GM12878 (cell line): ENCODE data around the gene SOX18. TPM values are rescaled to one million over a fixed set of nuclear protein-coding genes. Genes with fewer than 3 reads are reported as not detected.

ENCODE experiments used
- ATF7 ChIP-seq: fragments of 450-650 bp; IDR thresholded peaks from 2 replicates; pipeline ENCODE4 v1.6.1; 2016; ENCODE audit warnings: low read depth, mild to moderate bottlenecking
- CBFB ChIP-seq: IDR thresholded peaks from 2 replicates; pipeline ENCODE4 v1.6.1; 2016; ENCODE audit warnings: antibody characterized with exemption, low read depth
- CHD2 ChIP-seq: IDR thresholded peaks from 2 replicates; pipeline ENCODE4 v1.6.1; 2011; ENCODE audit warnings: low read depth, low read length, improper control_type of control experiment, borderline replicate concordance
- HDAC6 ChIP-seq: fragments of 200-600 bp; sonication (generic); IDR thresholded peaks from one replicate; pipeline ENCODE4 v1.8.0; 2017; ENCODE audit warnings: antibody characterized with exemption; ENCODE audit not compliant: unreplicated experiment
- IKZF2 ChIP-seq, 2 experiments: fragments of 450-650 bp; IDR thresholded peaks; 2 replicates each; pipeline ENCODE4 v1.6.1; 2017; ENCODE audit warnings: mild to moderate bottlenecking in 2 of 2, moderate library complexity in 2 of 2
- NFYB ChIP-seq: IDR thresholded peaks from 2 replicates; pipeline ENCODE4 v1.6.1; 2011; ENCODE audit warnings: low read depth, mild to moderate bottlenecking, low read length, improper control_type of control experiment, moderate library complexity; ENCODE audit not compliant: insufficient read depth
- POLR2A ChIP-seq: IDR thresholded peaks from 2 replicates; pipeline ENCODE4 v1.6.1; 2011; ENCODE audit warnings: low read depth, mild to moderate bottlenecking, low read length
- RAD51 ChIP-seq: fragments of 450-650 bp; IDR thresholded peaks from 2 replicates; pipeline ENCODE4 v1.6.1; 2016; ENCODE audit warnings: moderate library complexity, mild to moderate bottlenecking, inconsistent platforms
- RBBP5 ChIP-seq: fragments of 200-600 bp; sonication (generic); conservative IDR thresholded peaks from 2 replicates; pipeline ENCODE4 v1.6.1; 2016
- RELA ChIP-seq: fragments of 450-650 bp; IDR thresholded peaks from 2 replicates; pipeline ENCODE4 v1.8.0; 2014; ENCODE audit warnings: borderline replicate concordance; ENCODE audit not compliant: partially characterized antibody
- SMC3 ChIP-seq: IDR thresholded peaks from 2 replicates; pipeline ENCODE4 v1.6.1; 2011; ENCODE audit warnings: low read length, improper control_type of control experiment, borderline replicate concordance
- SREBF1 ChIP-seq: IDR thresholded peaks from 2 replicates; pipeline ENCODE4 v1.6.1; 2012; ENCODE audit warnings: mild to moderate bottlenecking, low read length
- SUPT20H ChIP-seq: IDR thresholded peaks from 2 replicates; pipeline ENCODE4 v1.6.1; 2011; ENCODE audit warnings: low read depth, mild to moderate bottlenecking, low read length, moderate library complexity, borderline replicate concordance; ENCODE audit not compliant: control insufficient read depth
- TARDBP ChIP-seq: IDR thresholded peaks from 2 replicates; pipeline ENCODE4 v1.6.1; 2016; ENCODE audit warnings: borderline replicate concordance
- TBL1XR1 ChIP-seq: IDR thresholded peaks from 2 replicates; pipeline ENCODE4 v1.6.1; 2012; ENCODE audit warnings: low read depth, low read length, improper control_type of control experiment
- ZBTB40 ChIP-seq: fragments of 450-650 bp; IDR thresholded peaks from 2 replicates; pipeline ENCODE4 v1.6.1; 2016; ENCODE audit warnings: mild to moderate bottlenecking, moderate library complexity, borderline replicate concordance
- ZNF622 ChIP-seq: fragments of 450-650 bp; IDR thresholded peaks from 2 replicates; pipeline ENCODE4 v1.6.1; 2017; ENCODE audit warnings: mild to moderate bottlenecking, inconsistent platforms
- polyA plus RNA-seq, 11 experiments: library from polyadenylated mRNA; depleted of rRNA in 4 of 11; unstranded in 6 of 11; stranded (reverse) in 5 of 11; fragments of >200 nt; fragmentation: Nextera tagmentation in 4 of 11; fragmentation: Illumina TruSeq in 1 of 11; extraction: Ambion mirVana in 4 of 11; extraction: Trizol in 1 of 11; gene quantifications; 1 replicate in 1 of 11; 2 replicates in 10 of 11; pipeline versions ENCODE4 v1.2.1 to v1.2.3, GENCODE V29; 2011 to 2016; ENCODE audit warnings: inconsistent platforms in 2 of 11, missing spikeins in 2 of 11, low read depth in 1 of 11
- total RNA-seq, 4 experiments: library from RNA; depleted of rRNA in 3 of 4; stranded (reverse); fragments of >200 nt in 3 of 4; fragmentation: Illumina TruSeq in 1 of 4; extraction: Trizol in 1 of 4; gene quantifications; 2 replicates each; pipeline versions ENCODE4 v1.2.1 to v1.2.3, GENCODE V29; 2013 to 2021
- TF ChIP-seq, protein P1 (sequence below): IDR thresholded peaks from 2 replicates; pipeline ENCODE4 v1.6.1; 2012; ENCODE audit warnings: low read depth, low read length, improper control_type of control experiment
- TF ChIP-seq, protein P2 (sequence below): IDR thresholded peaks from 2 replicates; pipeline ENCODE4 v1.6.1; 2011; ENCODE audit warnings: mild to moderate bottlenecking, low read depth, low read length, moderate library complexity; ENCODE audit not compliant: insufficient replicate concordance
- TF ChIP-seq, protein P3 (sequence below): fragments of 450-650 bp; formaldehyde crosslinking; IDR thresholded peaks from 2 replicates; pipeline ENCODE4 v1.4.0; 2020; ENCODE audit warnings: mild to moderate bottlenecking, moderate library complexity

The SOX18 gene
- total and polyA plus RNA-seq, 10 of the 15 experiments (the other 5 are each of a cell fraction or from before 2014, with no cell fraction given): 0.05 to 5.6 (median 0.28) TPM; not detected in 3

GRCh38 chr20:64037498-64038213 lies 11.8 kb downstream of the SOX18 start (continued):
- TF ChIP-seq, protein P1, sequence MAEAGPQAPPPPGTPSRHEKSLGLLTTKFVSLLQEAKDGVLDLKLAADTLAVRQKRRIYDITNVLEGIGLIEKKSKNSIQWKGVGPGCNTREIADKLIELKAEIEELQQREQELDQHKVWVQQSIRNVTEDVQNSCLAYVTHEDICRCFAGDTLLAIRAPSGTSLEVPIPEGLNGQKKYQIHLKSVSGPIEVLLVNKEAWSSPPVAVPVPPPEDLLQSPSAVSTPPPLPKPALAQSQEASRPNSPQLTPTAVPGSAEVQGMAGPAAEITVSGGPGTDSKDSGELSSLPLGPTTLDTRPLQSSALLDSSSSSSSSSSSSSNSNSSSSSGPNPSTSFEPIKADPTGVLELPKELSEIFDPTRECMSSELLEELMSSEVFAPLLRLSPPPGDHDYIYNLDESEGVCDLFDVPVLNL: no peak
- TF ChIP-seq RELA (no peak), ATF7 (no peak), SUPT20H (no peak), NFYB (peak; percentile 56; the same call in 1 of the 2 replicates), IKZF2 (IDR thresholded peaks at IDR 0.05) (0 out of 4 replicates have a peak, but pooled peaks of 1 of the 2 experiments have one; percentile 4), TBL1XR1 (0 out of 2 replicates have a peak, but pooled peaks have one; percentile 34), ZBTB40 (no peak), ZNF622 (no peak), SREBF1 (no peak), RBBP5 (no peak), HDAC6 (no peak), POLR2A (peak; percentile 59), RAD51 (no peak), CBFB (0 out of 2 replicates have a peak, but pooled peaks have one; percentile 48), CHD2 (0 out of 2 replicates have a peak, but pooled peaks have one; percentile 15), TARDBP (no peak), SMC3 (no peak)
- TF ChIP-seq, protein P2, sequence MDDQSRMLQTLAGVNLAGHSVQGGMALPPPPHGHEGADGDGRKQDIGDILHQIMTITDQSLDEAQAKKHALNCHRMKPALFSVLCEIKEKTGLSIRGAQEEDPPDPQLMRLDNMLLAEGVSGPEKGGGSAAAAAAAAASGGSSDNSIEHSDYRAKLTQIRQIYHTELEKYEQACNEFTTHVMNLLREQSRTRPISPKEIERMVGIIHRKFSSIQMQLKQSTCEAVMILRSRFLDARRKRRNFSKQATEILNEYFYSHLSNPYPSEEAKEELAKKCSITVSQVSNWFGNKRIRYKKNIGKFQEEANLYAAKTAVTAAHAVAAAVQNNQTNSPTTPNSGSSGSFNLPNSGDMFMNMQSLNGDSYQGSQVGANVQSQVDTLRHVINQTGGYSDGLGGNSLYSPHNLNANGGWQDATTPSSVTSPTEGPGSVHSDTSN: no peak
- TF ChIP-seq, protein P3, sequence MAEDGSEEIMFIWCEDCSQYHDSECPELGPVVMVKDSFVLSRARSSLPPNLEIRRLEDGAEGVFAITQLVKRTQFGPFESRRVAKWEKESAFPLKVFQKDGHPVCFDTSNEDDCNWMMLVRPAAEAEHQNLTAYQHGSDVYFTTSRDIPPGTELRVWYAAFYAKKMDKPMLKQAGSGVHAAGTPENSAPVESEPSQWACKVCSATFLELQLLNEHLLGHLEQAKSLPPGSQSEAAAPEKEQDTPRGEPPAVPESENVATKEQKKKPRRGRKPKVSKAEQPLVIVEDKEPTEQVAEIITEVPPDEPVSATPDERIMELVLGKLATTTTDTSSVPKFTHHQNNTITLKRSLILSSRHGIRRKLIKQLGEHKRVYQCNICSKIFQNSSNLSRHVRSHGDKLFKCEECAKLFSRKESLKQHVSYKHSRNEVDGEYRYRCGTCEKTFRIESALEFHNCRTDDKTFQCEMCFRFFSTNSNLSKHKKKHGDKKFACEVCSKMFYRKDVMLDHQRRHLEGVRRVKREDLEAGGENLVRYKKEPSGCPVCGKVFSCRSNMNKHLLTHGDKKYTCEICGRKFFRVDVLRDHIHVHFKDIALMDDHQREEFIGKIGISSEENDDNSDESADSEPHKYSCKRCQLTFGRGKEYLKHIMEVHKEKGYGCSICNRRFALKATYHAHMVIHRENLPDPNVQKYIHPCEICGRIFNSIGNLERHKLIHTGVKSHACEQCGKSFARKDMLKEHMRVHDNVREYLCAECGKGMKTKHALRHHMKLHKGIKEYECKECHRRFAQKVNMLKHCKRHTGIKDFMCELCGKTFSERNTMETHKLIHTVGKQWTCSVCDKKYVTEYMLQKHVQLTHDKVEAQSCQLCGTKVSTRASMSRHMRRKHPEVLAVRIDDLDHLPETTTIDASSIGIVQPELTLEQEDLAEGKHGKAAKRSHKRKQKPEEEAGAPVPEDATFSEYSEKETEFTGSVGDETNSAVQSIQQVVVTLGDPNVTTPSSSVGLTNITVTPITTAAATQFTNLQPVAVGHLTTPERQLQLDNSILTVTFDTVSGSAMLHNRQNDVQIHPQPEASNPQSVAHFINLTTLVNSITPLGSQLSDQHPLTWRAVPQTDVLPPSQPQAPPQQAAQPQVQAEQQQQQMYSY: no peak
